Measurements from ENCODE around the gene ACKR2.

The ACKR2 gene

GRCh38 chr3:42884324-42884723 lies 75.1 kb downstream of the ACKR2 start:
- DNase-seq (ENCODE audit: low read depth in 2 of 3, low spot score in 1 of 3): no peak

- DNase-seq (ENCODE audit: low read depth in 2 of 3, low spot score in 1 of 3): no peak
These were observed 77.1 kb downstream of the ACKR2 start for GRCh38 chr3:42886294-42886822.

- no peak for DNase-seq (ENCODE audit: low read depth in 2 of 3, low spot score in 1 of 3)
These were observed 77.8 kb downstream of the ACKR2 start for GRCh38 chr3:42887084-42887483.

- no peak for DNase-seq (ENCODE audit: low read depth in 2 of 3, low spot score in 1 of 3)
These were observed 81.8 kb downstream of the ACKR2 start for GRCh38 chr3:42891042-42891441.

- no peak for DNase-seq (ENCODE audit: low read depth in 2 of 3, low spot score in 1 of 3)
These were observed 82.9 kb downstream of the ACKR2 start for GRCh38 chr3:42892169-42892568.

- no peak for DNase-seq (ENCODE audit: low read depth in 2 of 3, low spot score in 1 of 3)
These were observed 83.6 kb downstream of the ACKR2 start for GRCh38 chr3:42892807-42893206.

GRCh38 chr3:42894698-42895579 lies 85.7 kb downstream of the ACKR2 start:
- no peak for DNase-seq (ENCODE audit: low read depth in 2 of 3, low spot score in 1 of 3)

- DNase-seq (ENCODE audit: low read depth in 2 of 3, low spot score in 1 of 3): no peak
These were observed 86.3 kb downstream of the ACKR2 start for GRCh38 chr3:42895580-42895868.

GRCh38 chr3:42898896-42899675 lies 89.8 kb downstream of the ACKR2 start:
- no peak for DNase-seq (ENCODE audit: low read depth in 2 of 3, low spot score in 1 of 3)

- DNase-seq (ENCODE audit: low read depth in 2 of 3, low spot score in 1 of 3): no peak
These were observed 91.2 kb downstream of the ACKR2 start for GRCh38 chr3:42900226-42901072.

- no peak for DNase-seq (ENCODE audit: low read depth in 2 of 3, low spot score in 1 of 3)
These were observed 91.8 kb downstream of the ACKR2 start for GRCh38 chr3:42901073-42901415.

- no peak for DNase-seq (ENCODE audit: low read depth in 2 of 3, low spot score in 1 of 3)
These were observed 93.0 kb downstream of the ACKR2 start for GRCh38 chr3:42902257-42902656.

GRCh38 chr3:42904076-42904475 lies 94.8 kb downstream of the ACKR2 start:
- DNase-seq (ENCODE audit: low read depth in 2 of 3, low spot score in 1 of 3): no peak

- no peak for DNase-seq (ENCODE audit: low read depth in 2 of 3, low spot score in 1 of 3)
These were observed 96.5 kb downstream of the ACKR2 start for GRCh38 chr3:42905740-42906069.

- DNase-seq (ENCODE audit: low read depth in 2 of 3, low spot score in 1 of 3): no peak
These were observed 97.0 kb downstream of the ACKR2 start, which contains the start of gene ZNF662 for GRCh38 chr3:42906070-42906847. Gene ZNF662 (plus strand): TSS chr3:42906142. CDS start chr3:42908115, 1,973 bp downstream.

GRCh38 chr3:42906848-42907183 lies 97.6 kb downstream of the ACKR2 start:
- no peak for DNase-seq (ENCODE audit: low read depth in 2 of 3, low spot score in 1 of 3)

GRCh38 chr3:42908675-42909074 lies 99.4 kb downstream of the ACKR2 start:
- no peak for DNase-seq (ENCODE audit: low read depth in 2 of 3, low spot score in 1 of 3)

- DNase-seq (ENCODE audit: low read depth in 2 of 3, low spot score in 1 of 3): no peak
These were observed 102.3 kb downstream of the ACKR2 start for GRCh38 chr3:42911551-42911950.

GRCh38 chr3:42914771-42915515 lies 105.7 kb downstream of the ACKR2 start:
- DNase-seq (ENCODE audit: low read depth in 2 of 3, low spot score in 1 of 3): no peak
